ENCODE measurements around the gene RAB7A.
"Not testable (repeated sequence)": the region's sequence is repeated elsewhere in the genome, so short reads cannot be mapped to it uniquely, and the experiment has no call there.

Gene RAB7A

DNA sequence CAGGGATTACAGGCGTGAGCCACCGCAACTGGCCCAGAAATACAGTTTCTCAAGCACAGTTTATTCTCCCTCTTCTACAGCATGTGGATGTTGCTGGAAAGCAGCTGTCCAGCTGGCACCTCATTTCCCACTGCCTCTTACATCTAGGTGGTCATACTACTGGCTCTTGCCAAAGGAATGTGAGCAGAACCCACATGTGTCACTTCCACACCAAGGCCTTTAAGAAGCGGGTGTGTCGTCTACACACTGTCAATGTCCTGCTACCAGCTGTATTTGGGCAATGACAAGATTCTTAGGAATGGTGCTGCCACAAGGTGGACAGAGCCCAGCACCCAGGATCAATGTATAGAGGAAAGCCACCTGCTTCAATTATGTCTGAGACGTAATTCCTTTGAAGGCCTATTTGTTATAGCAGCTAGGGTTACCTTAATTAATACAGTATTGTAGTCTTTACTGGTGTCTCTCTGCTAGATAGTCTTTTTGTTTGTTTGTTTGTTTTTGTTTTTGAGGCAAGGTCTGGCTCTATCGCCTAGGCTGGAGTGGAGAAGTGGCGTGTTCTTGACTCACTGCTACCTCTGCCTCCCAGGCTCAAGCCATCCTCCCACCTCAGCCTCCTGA lies 15.1 kb upstream of the RAB7A start:
- DNase-seq (ENCODE audit: low read depth, low spot score), result no peak

DNA sequence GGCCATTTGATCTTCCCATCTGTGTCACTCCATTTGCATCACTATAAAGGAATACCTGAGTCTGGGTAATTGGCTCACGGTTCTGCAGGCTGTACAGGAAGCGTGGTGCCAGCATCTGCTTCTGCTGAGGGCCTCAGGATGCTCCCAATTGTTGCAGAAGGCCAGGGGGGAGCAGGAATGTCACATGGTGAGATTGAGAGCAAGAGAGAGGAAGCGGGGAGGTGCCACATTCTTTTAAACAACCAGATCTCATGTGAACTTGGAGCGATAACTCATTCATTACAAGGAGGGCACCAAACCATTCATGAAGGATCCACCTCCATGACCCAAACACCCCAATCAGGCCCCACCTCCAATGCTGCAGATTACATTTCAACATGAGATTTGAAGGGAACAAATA lies 13.1 kb upstream of the RAB7A start:
- DNase-seq (ENCODE audit: low read depth, low spot score), result no peak

DNA sequence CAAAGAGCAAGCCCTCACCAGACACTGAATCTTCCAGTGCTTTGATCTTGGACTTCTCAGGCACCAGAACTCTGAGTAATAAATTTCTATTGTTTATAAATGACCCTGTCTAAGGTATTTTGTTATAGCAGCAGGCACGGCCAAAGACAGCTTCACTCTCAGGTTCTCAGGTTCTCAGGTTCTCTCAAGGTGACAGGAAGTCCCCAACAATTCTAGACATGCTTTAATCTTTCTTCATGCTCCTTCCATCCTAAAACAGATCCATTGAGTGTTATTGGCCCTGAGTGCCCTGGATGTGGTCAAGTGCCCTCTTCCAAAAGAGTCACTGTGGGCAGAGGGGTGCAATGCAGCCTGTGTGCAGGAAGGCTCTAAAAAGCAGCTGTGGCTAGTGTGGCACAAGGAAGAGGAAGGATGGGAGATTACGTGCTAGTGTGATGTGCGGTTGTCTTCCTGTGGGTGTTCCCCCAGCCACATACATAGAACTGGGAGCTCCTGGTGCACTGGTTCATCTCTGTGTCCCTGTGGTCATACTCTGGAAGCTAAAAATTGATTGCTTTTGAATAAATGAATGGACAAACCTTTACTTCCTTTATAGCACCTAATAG lies 11.0 kb upstream of the RAB7A start:
- no peak for DNase-seq (ENCODE audit: low read depth, low spot score)

DNA sequence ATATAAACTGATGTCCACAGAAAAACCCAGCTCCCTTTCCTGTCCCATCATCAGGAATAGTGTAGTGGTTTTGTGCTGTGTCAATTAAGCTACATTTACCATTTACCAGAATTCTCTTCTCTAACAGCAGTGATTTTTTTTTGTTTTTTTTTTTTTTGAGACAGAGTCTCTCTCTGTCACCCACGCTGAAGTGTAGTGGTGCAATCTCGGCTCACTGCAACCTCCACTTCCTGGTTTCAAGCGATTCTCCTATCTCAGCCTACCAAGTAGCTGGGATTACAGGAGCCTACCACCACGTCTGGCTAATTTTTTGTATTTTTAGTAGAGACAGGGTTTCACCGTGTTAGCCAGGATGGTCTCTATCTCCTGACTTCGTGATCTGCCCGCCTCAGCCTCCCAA lies 7.1 kb upstream of the RAB7A start:
- not testable (repeated sequence) for DNase-seq (ENCODE audit: low read depth, low spot score)

DNA sequence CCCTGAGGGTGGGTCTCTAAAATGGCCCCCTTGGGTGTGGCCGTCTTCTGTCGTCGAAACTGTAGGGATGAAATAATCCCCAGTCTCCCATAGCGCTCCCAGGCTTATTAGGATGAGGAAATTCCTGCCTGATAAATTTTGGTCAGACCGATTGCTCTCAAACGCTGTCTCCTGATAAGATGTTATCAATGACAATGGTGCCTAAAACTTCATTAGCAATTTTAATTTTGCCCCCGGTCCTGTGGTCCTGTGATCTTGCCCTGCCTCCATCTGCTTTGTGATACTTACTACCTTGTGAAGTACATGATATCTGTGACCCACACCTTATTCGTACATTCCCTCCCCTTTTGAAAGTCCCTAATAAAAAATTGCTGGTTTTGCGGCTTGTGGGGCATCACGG lies 5.1 kb upstream of the RAB7A start:
- DNase-seq (ENCODE audit: low read depth, low spot score), result no peak

DNA sequence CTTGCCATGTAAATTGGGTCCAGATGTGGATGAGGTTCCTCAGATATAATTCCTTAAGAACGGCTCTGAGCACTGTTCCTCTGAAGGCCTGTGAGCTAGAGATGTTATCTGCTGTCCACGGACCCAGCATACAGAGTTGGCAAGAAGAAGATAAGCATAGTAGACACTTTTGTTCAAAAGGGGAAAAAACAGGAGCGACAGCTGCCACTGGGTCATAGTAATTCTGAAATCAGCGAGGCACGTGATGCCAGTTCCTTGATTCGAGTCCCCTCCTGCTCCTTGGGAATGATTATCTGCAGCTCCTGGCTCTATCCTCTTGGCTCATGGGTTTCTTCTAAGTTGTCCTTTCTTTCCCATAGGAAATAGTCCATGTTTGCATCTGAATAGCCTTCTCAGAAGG lies 2.5 kb upstream of the RAB7A start:
- no peak for DNase-seq (ENCODE audit: low read depth, low spot score)

DNA sequence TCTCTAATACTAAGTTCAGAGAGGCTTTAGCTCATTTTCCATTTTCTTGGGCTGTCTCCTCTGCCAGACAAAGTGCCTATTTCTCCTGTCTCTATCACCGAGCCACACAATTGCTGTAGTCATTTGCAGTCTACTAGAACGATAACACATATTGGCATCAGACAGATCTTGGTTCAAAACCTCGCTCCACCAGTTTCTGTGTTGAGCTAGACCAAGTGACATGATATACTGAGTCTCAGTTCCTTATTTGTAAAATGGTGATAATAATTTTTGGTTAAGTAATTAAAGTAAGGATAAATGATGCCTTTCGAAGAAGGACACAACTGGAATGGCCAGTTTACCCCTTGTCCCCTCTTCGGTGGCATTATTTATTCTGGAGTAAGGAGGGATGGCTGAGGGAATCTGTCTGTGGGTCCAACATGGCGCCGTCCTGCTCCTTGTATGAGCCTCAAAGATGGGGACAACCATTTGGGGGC lies 398 bp upstream of the RAB7A start:
- DNase-seq (ENCODE audit: low read depth, low spot score), result no peak

DNA sequence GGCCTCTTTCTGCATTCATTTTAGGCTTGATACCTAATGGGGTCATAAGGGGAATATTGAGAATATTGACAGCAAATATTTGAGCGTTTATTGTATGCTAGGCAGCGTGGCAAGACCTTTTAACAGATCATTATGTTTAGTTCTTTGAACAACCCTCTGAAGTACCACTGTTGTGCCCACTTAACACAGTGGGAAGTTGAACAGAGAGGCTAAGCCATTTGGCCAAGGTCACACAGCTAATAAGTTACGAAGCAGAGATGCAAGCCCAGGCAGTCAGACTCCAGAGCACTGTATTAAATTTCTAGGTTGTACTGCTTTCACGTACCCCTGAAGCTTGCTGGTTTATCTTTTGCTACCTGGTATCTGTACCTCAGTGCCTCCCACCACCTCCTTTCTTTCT lies 1.1 kb downstream of the RAB7A start:
- DNase-seq (ENCODE audit: low read depth, low spot score), result no peak

DNA sequence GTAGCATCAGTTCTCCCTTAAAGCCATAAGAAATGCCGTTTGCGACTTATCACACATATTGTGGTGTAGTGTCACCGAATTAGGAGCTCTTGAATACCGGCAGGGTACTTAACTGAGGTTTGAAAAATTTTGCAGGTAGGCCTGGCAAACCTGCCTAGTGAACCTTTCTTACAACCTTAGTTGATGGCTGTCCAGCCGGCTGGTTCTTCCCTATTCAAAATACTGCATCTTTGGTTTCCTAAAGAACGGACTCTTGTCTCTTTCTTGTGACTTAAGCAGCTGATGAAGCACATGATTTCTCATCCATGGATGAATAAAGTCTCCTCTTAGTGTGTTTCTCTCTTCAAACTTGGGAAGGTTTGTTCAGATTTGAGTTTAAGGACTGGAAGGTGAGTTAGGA lies 1.5 kb downstream of the RAB7A start:
- DNase-seq (ENCODE audit: low read depth, low spot score), result no peak

DNA sequence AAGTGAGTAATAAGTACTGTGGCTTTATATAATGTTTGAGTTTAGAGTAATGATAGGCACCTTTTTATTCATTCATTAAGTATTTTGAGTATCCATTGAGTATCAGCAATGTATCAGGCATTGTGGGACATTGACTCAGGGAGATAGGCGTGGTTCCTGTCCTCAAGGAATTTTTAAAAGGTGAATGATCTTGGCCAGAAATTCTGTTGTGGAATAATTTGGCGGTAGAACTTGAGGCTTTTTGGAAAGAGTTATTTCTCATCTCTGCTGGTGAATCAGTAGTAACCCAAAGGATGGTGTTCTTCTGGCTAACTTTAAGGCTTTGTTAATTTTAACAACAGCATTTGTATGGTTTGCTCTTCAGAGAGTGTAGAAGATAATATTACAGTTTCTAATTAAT lies 2.0 kb downstream of the RAB7A start:
- no peak for DNase-seq (ENCODE audit: low read depth, low spot score)

DNA sequence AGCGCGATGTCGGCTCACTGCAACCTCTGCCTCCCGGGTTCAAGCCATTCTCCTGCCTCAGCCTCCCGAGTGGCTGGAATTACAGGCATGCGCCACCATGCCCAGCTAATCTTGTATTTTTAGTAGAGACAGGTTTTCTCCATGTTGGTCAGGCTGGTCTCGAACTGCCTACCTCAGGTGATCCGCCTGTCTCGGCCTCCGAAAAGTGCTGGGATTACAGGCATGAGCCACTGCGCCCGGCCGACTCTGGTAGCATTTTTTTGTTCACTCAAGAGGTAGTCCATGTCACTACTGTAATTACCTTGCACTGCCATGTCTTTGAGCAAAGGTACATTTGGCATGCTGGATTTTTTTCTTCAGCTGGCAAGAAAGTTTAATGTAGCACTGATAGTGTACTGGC lies 2.5 kb downstream of the RAB7A start:
- not testable (repeated sequence) for DNase-seq (ENCODE audit: low read depth, low spot score)

DNA sequence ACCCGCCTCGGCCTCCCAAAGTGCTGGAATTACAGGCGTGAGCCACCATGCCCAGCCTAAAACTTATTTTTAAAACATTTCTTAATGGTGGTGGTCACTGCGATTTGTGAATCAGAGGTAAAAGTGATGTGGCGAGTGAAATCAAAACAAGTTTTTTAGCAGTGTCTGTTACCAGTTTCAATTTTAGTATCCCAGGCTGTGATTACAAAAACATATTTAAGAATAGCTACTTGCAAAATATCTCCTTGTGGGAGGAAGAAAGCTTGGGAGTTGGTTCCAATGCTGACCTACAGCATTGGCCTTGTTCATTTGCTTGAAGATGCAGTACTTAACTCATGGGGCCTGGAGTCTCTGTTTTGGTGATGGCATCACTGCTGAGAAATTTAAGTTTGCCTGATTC lies 4.5 kb downstream of the RAB7A start:
- no peak for DNase-seq (ENCODE audit: low read depth, low spot score)

DNA sequence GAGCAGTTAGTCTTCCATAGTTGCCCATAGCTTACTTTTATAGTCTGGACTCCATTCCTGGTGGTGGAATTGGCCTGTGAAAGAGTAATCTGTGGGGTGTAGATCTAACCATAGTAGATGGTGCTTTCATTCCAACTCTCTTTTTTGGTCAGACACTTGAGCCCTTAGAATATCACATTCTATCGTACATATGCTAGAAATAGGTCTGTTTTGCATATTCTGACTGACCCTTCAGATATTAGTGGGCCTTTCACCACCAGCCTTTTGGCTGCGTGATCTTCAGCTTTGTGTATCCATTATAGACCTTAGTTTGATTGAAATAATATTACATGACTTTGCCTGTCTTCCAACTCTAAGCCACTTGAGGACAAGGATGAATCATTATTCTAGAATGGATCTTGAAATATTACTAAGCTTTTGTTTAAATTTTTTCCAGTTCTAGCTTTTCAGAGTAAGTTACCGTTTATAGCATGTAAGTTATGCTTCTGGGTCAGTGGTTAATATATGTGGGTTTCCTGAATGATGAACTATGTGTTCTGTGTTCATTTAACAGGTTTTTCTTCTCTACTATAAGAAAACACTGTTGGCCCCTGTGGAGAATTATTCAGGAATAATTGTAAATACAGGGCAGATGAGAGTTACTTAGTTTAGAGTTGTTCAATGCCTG lies 8.7 kb downstream of the RAB7A start:
- DNase-seq (ENCODE audit: low read depth, low spot score), result no peak

DNA sequence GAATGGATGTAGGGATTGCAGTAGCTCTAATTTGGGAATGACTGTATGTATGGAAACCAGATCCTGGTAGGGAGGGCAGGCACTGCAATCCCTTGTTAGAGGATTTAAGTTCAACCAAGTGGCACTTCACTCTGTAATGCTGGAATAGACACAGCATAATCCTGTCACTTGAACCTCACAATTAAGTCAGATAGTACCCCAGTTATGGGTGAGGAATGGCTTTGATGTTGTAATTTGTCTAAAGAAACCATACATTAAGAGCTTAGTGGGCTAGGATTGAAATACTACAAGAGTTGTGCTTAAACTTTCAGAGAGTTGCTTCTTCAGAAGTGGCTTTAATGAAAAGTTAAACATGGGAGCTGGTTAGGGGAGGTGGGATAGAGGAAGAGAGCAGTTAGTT lies 9.3 kb downstream of the RAB7A start:
- DNase-seq (ENCODE audit: low read depth, low spot score), result no peak

DNA sequence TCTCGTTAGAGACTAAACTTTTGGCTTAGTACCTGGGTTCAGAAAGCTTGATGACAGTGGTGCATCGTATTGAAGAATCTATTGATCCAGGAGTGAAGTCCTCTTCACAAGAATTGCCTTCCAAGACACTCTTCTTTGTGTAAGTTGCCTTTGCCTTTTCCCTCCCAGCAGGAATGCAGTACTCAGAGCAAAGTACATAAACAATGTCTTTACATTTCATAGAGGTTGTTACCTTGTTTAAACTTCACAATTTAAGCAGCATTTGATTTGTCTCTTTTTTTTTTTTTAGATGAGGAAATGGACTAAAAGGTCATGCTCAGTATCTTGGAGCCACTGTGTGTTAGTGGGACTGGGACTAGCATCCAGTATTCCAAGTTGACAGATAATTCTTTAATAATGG lies 9.9 kb downstream of the RAB7A start:
- DNase-seq (ENCODE audit: low read depth, low spot score), result no peak

DNA sequence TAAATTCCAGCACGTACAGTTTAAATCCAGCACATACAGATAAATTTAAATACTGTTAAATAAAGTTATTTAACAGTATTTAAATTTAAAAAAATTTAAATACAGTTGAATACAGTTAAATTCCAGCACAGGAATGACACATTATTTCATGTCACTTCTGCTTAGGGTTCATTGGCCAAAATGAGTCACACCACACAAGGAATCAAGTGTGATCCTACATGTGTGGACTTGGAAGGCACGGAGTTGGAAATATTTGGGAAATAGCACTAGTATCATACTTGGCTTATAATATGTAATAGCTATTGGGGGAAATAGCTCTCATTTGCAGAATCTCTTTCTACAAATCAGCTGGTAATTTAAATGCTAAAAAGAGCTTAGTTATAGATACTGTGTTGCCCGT lies 10.6 kb downstream of the RAB7A start:
- DNase-seq (ENCODE audit: low read depth, low spot score), result no peak

DNA sequence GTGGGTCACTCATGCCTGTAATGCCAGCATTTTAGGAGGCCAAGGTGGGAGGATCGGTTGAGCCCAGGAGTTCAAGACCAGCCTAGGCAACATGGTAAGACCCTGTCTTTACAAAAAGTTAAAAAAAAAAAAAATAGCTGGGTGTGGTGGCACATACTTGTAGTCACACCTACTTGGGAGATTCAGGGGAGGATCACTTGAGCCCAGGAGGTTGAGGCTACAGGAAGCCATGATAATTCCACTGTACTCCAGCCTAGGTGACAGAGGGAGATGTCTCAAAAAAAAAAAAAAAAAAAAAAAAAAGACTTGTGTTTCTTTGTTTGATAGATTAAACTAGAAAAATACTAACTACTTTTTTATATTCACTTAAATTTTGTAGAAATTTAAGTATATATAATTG lies 14.6 kb downstream of the RAB7A start:
- no peak for DNase-seq (ENCODE audit: low read depth, low spot score)

DNA sequence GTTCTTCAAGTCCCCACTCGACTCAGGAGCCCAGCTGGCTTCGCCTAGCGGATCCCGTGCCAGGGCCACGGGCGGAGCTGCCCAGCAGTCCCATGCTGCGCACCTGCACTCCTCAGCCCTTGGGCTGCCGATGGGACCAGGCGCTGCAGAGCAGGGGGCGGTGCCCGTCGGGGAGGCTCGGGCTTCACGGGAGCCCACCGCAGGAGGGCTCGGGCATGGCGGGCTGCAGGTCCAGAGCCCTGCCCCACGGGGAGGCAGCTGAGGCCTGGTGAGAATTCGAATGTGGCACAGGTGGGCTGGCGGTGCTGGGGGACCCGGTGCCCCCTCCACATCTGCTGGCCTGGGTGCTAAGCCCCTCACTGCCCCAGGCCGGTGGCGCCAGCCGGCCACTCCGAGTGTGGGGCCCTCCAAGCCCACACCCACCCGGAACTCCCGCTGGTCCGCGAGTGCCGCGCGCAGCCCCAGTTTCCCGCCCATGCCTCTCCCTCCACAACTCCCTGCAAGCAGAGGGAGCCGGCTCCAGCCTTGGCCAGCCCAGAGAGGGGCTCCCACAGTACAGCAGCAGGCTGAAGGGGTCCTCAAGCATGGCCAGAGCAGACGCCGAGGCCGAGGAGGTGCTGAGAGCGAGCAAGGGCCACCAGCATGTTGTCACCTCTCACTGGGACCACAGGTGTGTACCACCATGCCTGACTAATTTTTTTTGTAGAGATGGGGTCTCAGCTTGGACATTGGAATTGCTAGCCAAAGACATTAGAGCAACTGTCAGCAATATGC lies 17.0 kb downstream of the RAB7A start:
- no peak for DNase-seq (ENCODE audit: low read depth, low spot score)

DNA sequence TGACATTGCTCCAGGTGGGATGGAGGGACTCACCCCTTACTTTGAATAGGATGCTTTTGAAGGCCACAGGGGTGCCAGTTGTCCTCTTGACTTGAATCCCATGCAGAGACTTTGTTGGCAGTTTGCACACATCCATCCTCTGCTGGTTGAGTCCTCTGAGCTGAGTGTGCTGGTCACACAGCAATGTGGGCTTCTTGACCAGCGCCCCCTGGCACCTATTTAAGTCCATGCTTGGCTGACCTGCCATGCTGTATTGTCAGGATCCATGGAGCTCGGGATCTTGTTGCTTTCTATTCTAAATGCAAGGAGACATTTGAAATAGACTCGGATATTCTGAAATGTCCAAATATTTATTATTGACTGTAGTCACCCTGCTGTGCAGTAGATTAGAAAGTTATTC lies 19.8 kb downstream of the RAB7A start:
- no peak for DNase-seq (ENCODE audit: low read depth, low spot score)

DNA sequence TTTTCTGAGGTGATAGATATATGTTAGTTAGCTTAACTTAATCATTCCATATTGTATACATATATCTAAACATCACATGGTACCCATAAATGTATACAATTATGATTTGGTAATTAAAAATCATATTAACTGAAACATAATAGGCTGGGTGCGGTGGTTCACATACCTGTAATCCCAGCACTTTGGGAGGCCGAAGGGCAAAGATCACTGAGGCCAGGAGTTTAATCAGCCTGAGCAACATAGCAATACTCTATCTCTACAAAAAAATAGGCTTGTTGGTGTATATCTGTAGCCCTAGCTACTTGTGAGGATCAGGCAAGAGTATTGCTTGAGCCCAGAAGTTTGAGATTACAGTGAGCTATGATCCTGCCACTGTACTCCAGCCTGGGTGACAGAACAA lies 20.9 kb downstream of the RAB7A start:
- DNase-seq (ENCODE audit: low read depth, low spot score), result no peak

DNA sequence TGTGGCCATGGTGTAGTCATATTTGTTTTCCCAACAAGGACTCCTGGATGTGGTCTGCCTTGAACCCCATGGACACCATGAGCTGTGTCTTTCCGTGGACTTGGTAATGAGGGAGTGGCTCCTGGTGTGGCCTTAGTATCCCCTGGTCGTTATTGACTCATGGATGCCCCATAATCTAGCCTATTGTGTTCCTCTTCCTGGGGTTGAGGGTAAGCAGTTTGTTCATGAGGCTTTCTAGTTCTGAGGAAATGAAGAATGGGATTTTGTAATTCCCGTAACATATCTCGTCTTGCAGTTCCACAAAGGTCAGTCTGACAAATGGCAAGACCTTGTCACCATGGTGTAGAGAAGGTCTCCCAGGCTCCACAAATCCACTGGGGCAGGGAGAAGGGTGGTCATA lies 22.6 kb downstream of the RAB7A start:
- DNase-seq (ENCODE audit: low read depth, low spot score), result no peak

DNA sequence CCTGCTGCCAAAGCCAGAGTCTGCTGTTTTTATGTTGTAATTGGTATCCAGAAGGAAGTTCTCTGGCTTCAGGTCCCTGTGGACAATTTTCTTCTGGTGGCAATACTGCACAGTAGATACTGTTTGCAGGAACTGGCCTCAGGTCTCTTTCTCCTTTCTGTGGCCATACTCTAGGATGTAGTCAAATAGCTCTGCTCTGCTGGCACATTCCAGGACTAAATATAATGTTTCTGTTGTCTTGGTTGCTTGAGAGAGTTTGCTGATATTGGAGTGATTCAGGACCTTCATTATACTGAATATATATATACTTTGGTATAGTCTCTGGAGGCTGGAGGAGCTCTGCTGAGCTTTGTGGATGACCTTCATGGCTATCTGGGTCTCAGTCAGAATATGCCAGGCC lies 23.1 kb downstream of the RAB7A start:
- no peak for DNase-seq (ENCODE audit: low read depth, low spot score)

DNA sequence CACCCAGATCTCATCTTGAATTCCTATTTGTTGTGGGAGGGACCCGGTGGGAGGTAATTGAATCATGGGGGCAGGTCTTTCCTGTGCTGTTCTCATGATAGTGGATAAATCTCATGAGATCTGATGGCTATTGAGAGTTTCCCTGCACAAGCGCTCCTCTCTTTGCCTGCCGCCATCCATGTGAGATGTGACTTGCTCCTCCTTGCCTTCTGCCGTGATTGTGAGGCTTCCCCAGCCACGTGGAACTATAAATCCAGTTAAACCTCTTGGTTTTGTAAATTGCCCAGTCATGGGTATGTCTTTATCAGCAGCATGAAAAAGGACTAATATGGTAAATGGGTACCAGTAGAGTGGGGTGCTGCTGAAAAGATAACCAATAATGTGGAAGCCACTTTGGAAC lies 23.6 kb downstream of the RAB7A start:
- not testable (repeated sequence) for DNase-seq (ENCODE audit: low read depth, low spot score)
